Natural killer cell (primary cell): ENCODE results near the gene SRL. TPM values are rescaled to one million over a fixed set of nuclear protein-coding genes. Genes with fewer than 3 reads are reported as not detected.
A peak's percentile ranks its signal among the peaks of the same experiment; 100 is the strongest.

Source experiments
- ATAC-seq, 3 donors: fragments of 150-1000 bp in 2 of 3; fragments of 200-7000 bp in 1 of 3; cut with Tn5 transposase; 1 replicate in 1 of 3; 2 replicates in 2 of 3; pipeline ENCODE4 v1.10.0; 2021; ENCODE audit warnings: mild to moderate bottlenecking in 2 of 3, moderate library complexity in 2 of 3
- DNase-seq, 2 donors: peaks; one replicate each; pipeline versions ENCODE4 v3.0.0 to v3.0.0-alpha.2; 2013 to 2021; ENCODE audit warnings: mixed read lengths in 1 of 2
- H3K27ac ChIP-seq: one replicate; pipeline ENCODE4 v1.5.1; 2013; ENCODE audit warnings: mild to moderate bottlenecking, low read length
- H3K27me3 ChIP-seq: one replicate; pipeline ENCODE4 v1.6.1; 2013; ENCODE audit warnings: low read length; ENCODE audit not compliant: control insufficient read depth, insufficient read depth
- H3K36me3 ChIP-seq: one replicate; pipeline ENCODE4 v1.6.1; 2013; ENCODE audit warnings: low read length; ENCODE audit not compliant: control insufficient read depth, insufficient read depth
- H3K4me1 ChIP-seq: one replicate; pipeline ENCODE4 v1.6.1; 2013; ENCODE audit warnings: low read length; ENCODE audit not compliant: control insufficient read depth, insufficient read depth
- H3K4me3 ChIP-seq: one replicate; pipeline ENCODE4 v1.5.1; 2013; ENCODE audit warnings: low read length
- H3K9me3 ChIP-seq: one replicate; pipeline ENCODE4 v1.6.1; 2013; ENCODE audit warnings: low read length; ENCODE audit not compliant: control insufficient read depth, insufficient read depth
- H3K27ac Mint-ChIP-seq, 2 donors: one replicate each; pipeline ENCODE4 v1.8.0; 2022; ENCODE audit warnings: mild to moderate bottlenecking in 2 of 2, mixed read lengths in 2 of 2, moderate library complexity in 1 of 2
- H3K27me3 Mint-ChIP-seq, 2 donors: one replicate each; pipeline ENCODE4 v1.8.0; 2022; ENCODE audit warnings: low read depth in 2 of 2, mixed read lengths in 2 of 2
- H3K36me3 Mint-ChIP-seq: one replicate; pipeline ENCODE4 v1.8.0; 2022; ENCODE audit warnings: mixed read lengths
- H3K4me1 Mint-ChIP-seq, 2 donors: one replicate each; pipeline ENCODE4 v1.8.0; 2022; ENCODE audit warnings: mixed read lengths in 2 of 2
- H3K4me3 Mint-ChIP-seq: one replicate; pipeline ENCODE4 v1.8.0; 2022; ENCODE audit warnings: mild to moderate bottlenecking, moderate library complexity, mixed read lengths
- H3K9me3 Mint-ChIP-seq, 2 donors: one replicate each; pipeline ENCODE4 v1.8.0; 2022; ENCODE audit warnings: mixed read lengths in 2 of 2
- CTCF ChIP-seq: fragments of 200-600 bp; IDR thresholded peaks from one replicate; pipeline ENCODE4 v1.8.0; 2022; ENCODE audit warnings: antibody characterized with exemption
- WGBS: methylation state at CpG from one replicate; pipeline ENCODE4 v1.1.7; 2013; ENCODE audit warnings: missing lambda C conversion rate; ENCODE audit not compliant: insufficient coverage; 5-methylcytosine and 5-hydroxymethylcytosine counted together
- intact Hi-C: fragments of 100-400 bp; cut with micrococcal nuclease; formaldehyde crosslinking; loops from one replicate; pipeline ENCODE4 v1.14.2; 2022
- total RNA-seq, 4 donors: library from RNA; stranded (reverse); fragments of 120-200 nt in 1 of 4; gene quantifications; one replicate each; pipeline versions ENCODE4 v1.2.3 to v1.2.4, GENCODE V29; 2013 to 2022

The SRL gene
- total RNA-seq, 3 donors from 2014 or later (not counting 1 experiment from before 2014, with no cell fraction given), result not detected

- no peak overlapping the region for H3K4me3 ChIP-seq
- no peaks in the 10 kb centered on the region for H3K36me3 ChIP-seq
- Mint-ChIP-seq H3K4me3 (no peak overlapping the region), H3K27me3 (peaks cover 0 to 4% of the 10 kb centered on the region in 2 donors), H3K27ac (peak overlapping the region in 1 of 2 donors; percentile 13), H3K36me3 (no peaks in the 10 kb centered on the region), H3K9me3 (no peaks in the 10 kb centered on the region), H3K4me1 (peaks cover 0 to 5% of the 10 kb centered on the region in 2 donors)
- intact Hi-C loops, result no loop called here
- peaks cover 6% of the 10 kb centered on the region for H3K4me1 ChIP-seq
- TF ChIP-seq CTCF, result no peak
- peak in 1 of 2 donors; percentile 72 for DNase-seq
- H3K27ac ChIP-seq, result no peak overlapping the region
- ATAC-seq, result peak; percentile 80 to 92 (median 88)
- no peaks in the 10 kb centered on the region for H3K9me3 ChIP-seq
- H3K27me3 ChIP-seq, result no peaks in the 10 kb centered on the region
- WGBS, result 31% methylated on average over 5 of the region's 5 CpGs
These were observed 99.6 kb downstream of the SRL start for GRCh38 chr16:4142268-4142667.

- Mint-ChIP-seq H3K36me3 (no peaks in the 10 kb centered on the region), H3K9me3 (no peaks in the 10 kb centered on the region), H3K27me3 (peaks cover 0 to 3% of the 10 kb centered on the region in 2 donors), H3K27ac (no peak overlapping the region), H3K4me3 (no peak overlapping the region), H3K4me1 (peaks cover 0 to 5% of the 10 kb centered on the region in 2 donors)
- 97% methylated on average over 12 of the region's 12 CpGs for WGBS
- intact Hi-C loops, result no loop called here
- Histone ChIP-seq H3K9me3 (no peaks in the 10 kb centered on the region), H3K27ac (no peak overlapping the region), H3K36me3 (no peaks in the 10 kb centered on the region), H3K4me3 (no peak overlapping the region), H3K27me3 (no peaks in the 10 kb centered on the region), H3K4me1 (peaks cover 6% of the 10 kb centered on the region)
- no peak for TF ChIP-seq CTCF
- no peak for DNase-seq
- no peak for ATAC-seq
These were observed 100.3 kb downstream of the SRL start for GRCh38 chr16:4141604-4142003.

- peaks cover 6% of the 10 kb centered on the region for H3K4me1 ChIP-seq
- Mint-ChIP-seq H3K27me3 (peaks cover 0 to 6% of the 10 kb centered on the region in 2 donors), H3K36me3 (no peaks in the 10 kb centered on the region), H3K4me3 (no peak overlapping the region), H3K4me1 (peaks cover 0 to 5% of the 10 kb centered on the region in 2 donors), H3K9me3 (no peaks in the 10 kb centered on the region), H3K27ac (no peak overlapping the region)
- TF ChIP-seq CTCF, result no peak
- WGBS, result 79% methylated on average over 3 of the region's 3 CpGs
- H3K4me3 ChIP-seq, result no peak overlapping the region
- intact Hi-C loops, result no loop called here
- H3K9me3 ChIP-seq, result no peaks in the 10 kb centered on the region
- DNase-seq (no peak), ATAC-seq (no peak)
- H3K27ac ChIP-seq, result no peak overlapping the region
- no peaks in the 10 kb centered on the region for H3K36me3 ChIP-seq
- H3K27me3 ChIP-seq, result no peaks in the 10 kb centered on the region
These were observed 101.2 kb downstream of the SRL start for GRCh38 chr16:4140652-4141051.

- Mint-ChIP-seq H3K36me3 (no peaks in the 10 kb centered on the region), H3K4me1 (peaks cover 0 to 5% of the 10 kb centered on the region in 2 donors), H3K9me3 (no peaks in the 10 kb centered on the region), H3K4me3 (no peak overlapping the region), H3K27me3 (peaks cover 0 to 6% of the 10 kb centered on the region in 2 donors), H3K27ac (no peak overlapping the region)
- no peak for ATAC-seq
- intact Hi-C loops, result no loop called here
- no peak for TF ChIP-seq CTCF
- Histone ChIP-seq H3K36me3 (no peaks in the 10 kb centered on the region), H3K4me1 (peaks cover 6% of the 10 kb centered on the region), H3K27me3 (no peaks in the 10 kb centered on the region), H3K27ac (no peak overlapping the region), H3K9me3 (no peaks in the 10 kb centered on the region), H3K4me3 (no peak overlapping the region)
- DNase-seq, result no peak
These were observed 101.9 kb downstream of the SRL start for GRCh38 chr16:4139968-4140367.
